HepG2 (cell line): ENCODE results near the gene SLC24A4. TPM values are rescaled to one million over a fixed set of nuclear protein-coding genes. Genes with fewer than 3 reads are reported as not detected.

ENCODE experiments used
- ELF1 ChIP-seq: sonication (generic); formaldehyde crosslinking; IDR thresholded peaks from 2 replicates; pipeline ENCODE4 v1.4.0; 2020; ENCODE audit warnings: missing genetic modification reagents
- FIP1L1 ChIP-seq: fragments of 200-400 bp; formaldehyde crosslinking; IDR thresholded peaks from 2 replicates; pipeline ENCODE4 v1.6.1; 2018; ENCODE audit warnings: low read depth, mild to moderate bottlenecking, low read length, moderate library complexity, borderline replicate concordance; ENCODE audit not compliant: insufficient read depth
- GATAD1 ChIP-seq: IDR thresholded peaks from 2 replicates; pipeline ENCODE4 v1.6.1; 2016; ENCODE audit warnings: missing genetic modification reagents, missing compliant biosample characterization
- HMG20A ChIP-seq: IDR thresholded peaks from 2 replicates; pipeline ENCODE4 v1.6.1; 2016; ENCODE audit warnings: borderline replicate concordance
- NFRKB ChIP-seq: fragments of 450-650 bp; IDR thresholded peaks from 2 replicates; pipeline ENCODE4 v1.6.1; 2017
- SALL2 ChIP-seq: sonication (generic); formaldehyde crosslinking; IDR thresholded peaks from 2 replicates; pipeline ENCODE4 v1.8.1; 2023; ENCODE audit warnings: mild to moderate bottlenecking, missing genetic modification reagents, inconsistent platforms
- SUZ12 ChIP-seq: fragments of 150-350 bp; IDR thresholded peaks from 2 replicates; pipeline ENCODE4 v1.6.1; 2014; ENCODE audit warnings: low read depth, low read length
- TFAP4 ChIP-seq: sonication (generic); IDR thresholded peaks from 2 replicates; pipeline ENCODE4 v1.6.1; 2016; ENCODE audit warnings: low read depth, borderline replicate concordance
- THRA ChIP-seq: sonication (generic); formaldehyde crosslinking; IDR thresholded peaks from 2 replicates; pipeline ENCODE4 v1.4.0; 2020; ENCODE audit warnings: missing genetic modification reagents, borderline replicate concordance
- XRCC5 ChIP-seq: fragments of 200-400 bp; formaldehyde crosslinking; optimal IDR thresholded peaks from 2 replicates; pipeline ENCODE3; 2017; ENCODE audit warnings: mild to moderate bottlenecking, low read length
- ZFX ChIP-seq: sonication (generic); formaldehyde crosslinking; IDR thresholded peaks from 2 replicates; pipeline ENCODE4 v1.4.0; 2020; ENCODE audit warnings: mild to moderate bottlenecking, low read depth, missing genetic modification reagents, moderate library complexity
- ZNF747 ChIP-seq: sonication (generic); formaldehyde crosslinking; IDR thresholded peaks from 2 replicates; pipeline ENCODE4 v1.8.1; 2023; ENCODE audit warnings: missing genetic modification reagents, mild to moderate bottlenecking, borderline replicate concordance
- ZNF768 ChIP-seq: sonication (generic); formaldehyde crosslinking; IDR thresholded peaks from 2 replicates; pipeline ENCODE4 v1.4.0; 2020; ENCODE audit warnings: missing genetic modification reagents
- polyA plus RNA-seq, 8 experiments: library from polyadenylated mRNA; depleted of rRNA in 3 of 8; stranded (reverse) in 7 of 8; unstranded in 1 of 8; fragments of >200 nt; fragmentation: Illumina TruSeq in 4 of 8; extraction: Trizol in 4 of 8; gene quantifications; 2 replicates each; pipeline versions ENCODE4 v1.2.1 to v1.2.3, GENCODE V29; 2011 to 2016; ENCODE audit warnings: low read depth in 4 of 8, missing spikeins in 1 of 8, mixed read lengths in 1 of 8; ENCODE audit not compliant: insufficient read depth in 1 of 8
- total RNA-seq, 5 experiments: library from RNA; depleted of rRNA; stranded (reverse); fragments of >200 nt; fragmentation: Illumina TruSeq; extraction: Trizol; gene quantifications; 2 replicates each; pipeline ENCODE4 v1.2.3, GENCODE V29; 2016; ENCODE audit warnings: low read depth in 1 of 5
- TF ChIP-seq, protein P1 (sequence below): sonication (generic); formaldehyde crosslinking; IDR thresholded peaks from 2 replicates; pipeline ENCODE4 v1.8.0; 2022; ENCODE audit warnings: mild to moderate bottlenecking, missing genetic modification reagents; ENCODE audit not compliant: insufficient replicate concordance

The SLC24A4 gene
- total and polyA plus RNA-seq, 2 of the 13 experiments (the other 11 are each of a cell fraction or from before 2014, with no cell fraction given): not detected

DNA sequence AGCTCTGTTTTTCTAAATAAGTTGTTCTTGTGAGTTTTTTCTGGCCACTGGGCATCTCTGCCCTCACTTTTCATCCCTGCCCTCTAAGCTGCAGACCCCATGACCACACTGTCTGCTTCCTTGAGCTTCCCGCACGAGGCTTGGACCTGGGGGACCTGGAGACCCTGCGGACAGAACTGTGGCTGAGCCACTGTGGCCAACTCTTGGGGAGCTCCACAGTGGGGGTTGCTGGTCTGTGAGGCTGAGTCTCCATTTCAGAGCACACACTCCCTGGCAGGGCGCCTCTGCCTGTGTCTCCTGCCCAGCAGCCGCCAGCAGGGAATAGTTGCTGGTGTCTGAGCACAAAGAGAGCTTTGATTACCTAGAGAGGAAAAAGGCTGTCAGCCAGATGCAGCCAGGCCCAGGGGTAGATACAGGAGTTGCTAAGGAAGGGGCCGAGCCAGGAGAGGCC is 177.6 kb downstream of the SLC24A4 start (continued):
- TF ChIP-seq FIP1L1 (no peak), ELF1 (CRISPR knock-in tag) (no peak), ZNF747 (no peak), GATAD1 (CRISPR knock-in tag) (no peak), ZNF768 (0 out of 2 replicates have a peak, but pooled peaks have one; percentile 11), THRA (CRISPR knock-in tag) (peak; percentile 20; the same call in 1 of the 2 replicates), HMG20A (peak; percentile 35; the same call in 1 of the 2 replicates), TFAP4 (no peak), XRCC5 (peak; percentile 50), SUZ12 (no peak), NFRKB (no peak), ZFX (CRISPR knock-in tag) (peak; percentile 31; the same call in 1 of the 2 replicates), SALL2 (CRISPR knock-in tag) (no peak)
- TF ChIP-seq, protein P1, sequence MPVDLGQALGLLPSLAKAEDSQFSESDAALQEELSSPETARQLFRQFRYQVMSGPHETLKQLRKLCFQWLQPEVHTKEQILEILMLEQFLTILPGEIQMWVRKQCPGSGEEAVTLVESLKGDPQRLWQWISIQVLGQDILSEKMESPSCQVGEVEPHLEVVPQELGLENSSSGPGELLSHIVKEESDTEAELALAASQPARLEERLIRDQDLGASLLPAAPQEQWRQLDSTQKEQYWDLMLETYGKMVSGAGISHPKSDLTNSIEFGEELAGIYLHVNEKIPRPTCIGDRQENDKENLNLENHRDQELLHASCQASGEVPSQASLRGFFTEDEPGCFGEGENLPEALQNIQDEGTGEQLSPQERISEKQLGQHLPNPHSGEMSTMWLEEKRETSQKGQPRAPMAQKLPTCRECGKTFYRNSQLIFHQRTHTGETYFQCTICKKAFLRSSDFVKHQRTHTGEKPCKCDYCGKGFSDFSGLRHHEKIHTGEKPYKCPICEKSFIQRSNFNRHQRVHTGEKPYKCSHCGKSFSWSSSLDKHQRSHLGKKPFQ: no peak
